AG09309 (cell line): Measurements from ENCODE around the gene HYDIN.

Experiments
- DNase-seq: peaks from one replicate; pipeline ENCODE4 v3.0.0-alpha.2; 2010; ENCODE audit warnings: low read depth
- H3K4me3 ChIP-seq: 2 replicates; pipeline ENCODE4 v1.5.1; 2011; ENCODE audit warnings: mild to moderate bottlenecking, low read depth, low read length, moderate library complexity; ENCODE audit not compliant: control insufficient read depth
- TF ChIP-seq, protein P1 (sequence below): IDR thresholded peaks from 2 replicates; pipeline ENCODE4 v1.5.1; 2011; ENCODE audit warnings: mild to moderate bottlenecking, low read depth, low read length, inconsistent platforms; ENCODE audit not compliant: insufficient read depth, control insufficient read depth; ENCODE audit errors: missing control alignments

Gene HYDIN

GRCh38 chr16:70800781-70801480 lies 429.6 kb downstream of the HYDIN start, which contains the start of gene VAC14:
VAC14 (minus strand) TSS chr16:70801158; CDS start chr16:70800900, 258 bp downstream.
- no peak for DNase-seq
- TF ChIP-seq, protein P1, sequence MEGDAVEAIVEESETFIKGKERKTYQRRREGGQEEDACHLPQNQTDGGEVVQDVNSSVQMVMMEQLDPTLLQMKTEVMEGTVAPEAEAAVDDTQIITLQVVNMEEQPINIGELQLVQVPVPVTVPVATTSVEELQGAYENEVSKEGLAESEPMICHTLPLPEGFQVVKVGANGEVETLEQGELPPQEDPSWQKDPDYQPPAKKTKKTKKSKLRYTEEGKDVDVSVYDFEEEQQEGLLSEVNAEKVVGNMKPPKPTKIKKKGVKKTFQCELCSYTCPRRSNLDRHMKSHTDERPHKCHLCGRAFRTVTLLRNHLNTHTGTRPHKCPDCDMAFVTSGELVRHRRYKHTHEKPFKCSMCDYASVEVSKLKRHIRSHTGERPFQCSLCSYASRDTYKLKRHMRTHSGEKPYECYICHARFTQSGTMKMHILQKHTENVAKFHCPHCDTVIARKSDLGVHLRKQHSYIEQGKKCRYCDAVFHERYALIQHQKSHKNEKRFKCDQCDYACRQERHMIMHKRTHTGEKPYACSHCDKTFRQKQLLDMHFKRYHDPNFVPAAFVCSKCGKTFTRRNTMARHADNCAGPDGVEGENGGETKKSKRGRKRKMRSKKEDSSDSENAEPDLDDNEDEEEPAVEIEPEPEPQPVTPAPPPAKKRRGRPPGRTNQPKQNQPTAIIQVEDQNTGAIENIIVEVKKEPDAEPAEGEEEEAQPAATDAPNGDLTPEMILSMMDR, result no peak
- peak within 1 kb of the TSS; percentile 96 for H3K4me3 ChIP-seq

GRCh38 chr16:70800311-70800710 lies 430.2 kb downstream of the HYDIN start:
- DNase-seq, result no peak
- TF ChIP-seq, protein P1, result no peak
- peak overlapping the region; percentile 96 for H3K4me3 ChIP-seq

DNA sequence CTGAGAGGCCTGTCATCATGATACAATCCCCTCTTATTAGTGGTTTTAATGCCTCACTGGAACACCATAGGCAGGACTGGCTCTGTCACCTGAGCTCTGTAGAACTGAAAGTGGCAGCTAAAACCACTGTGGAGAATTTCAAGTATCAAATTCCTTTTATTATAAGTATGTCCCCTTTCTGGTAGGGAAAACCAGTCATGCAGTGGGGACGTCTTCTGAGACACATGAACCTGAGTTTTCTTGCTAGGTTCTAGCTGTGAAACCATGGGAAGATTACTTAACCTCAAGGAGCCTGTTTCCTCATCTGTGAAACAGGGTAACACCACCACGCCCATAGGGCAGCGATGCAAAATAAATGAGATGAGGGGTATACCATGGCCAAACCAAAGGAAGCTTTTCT lies 434.2 kb downstream of the HYDIN start:
- TF ChIP-seq, protein P1, result no peak
- H3K4me3 ChIP-seq, result no peak overlapping the region
- no peak for DNase-seq

- DNase-seq, result no peak
- H3K4me3 ChIP-seq, result no peak overlapping the region
- TF ChIP-seq, protein P1, result no peak
These were observed 435.1 kb downstream of the HYDIN start for GRCh38 chr16:70795296-70795912.

DNA sequence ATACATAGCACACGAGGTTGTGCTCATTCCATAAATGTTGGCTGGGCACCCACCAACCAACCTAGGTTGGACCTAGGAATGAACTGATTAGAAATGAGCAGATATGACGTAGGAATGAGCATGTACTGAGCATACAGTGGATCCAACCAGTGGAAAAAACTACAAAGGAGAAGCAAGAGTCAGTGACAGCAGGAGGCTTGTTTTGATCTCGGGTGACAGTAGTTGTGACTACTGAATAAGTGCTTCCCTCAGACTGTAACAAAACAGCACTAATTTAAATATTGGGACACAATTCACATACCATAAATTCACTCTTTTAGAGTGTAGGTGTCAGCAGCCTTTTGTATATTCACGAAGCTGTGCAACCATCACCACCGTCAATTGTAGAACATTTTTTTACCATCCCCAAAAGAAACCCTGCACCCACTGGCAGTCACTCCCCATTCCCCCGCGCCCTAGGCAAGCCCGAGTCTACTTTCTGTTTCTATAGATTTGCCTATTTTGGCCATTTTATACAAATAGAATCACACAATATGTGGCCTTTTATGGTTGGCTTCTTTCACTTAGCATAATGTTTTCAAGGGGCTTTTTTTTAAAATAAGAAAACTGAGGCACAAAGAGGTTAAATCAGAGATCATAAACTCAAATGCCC lies 436.5 kb downstream of the HYDIN start:
- H3K4me3 ChIP-seq, result no peak overlapping the region
- TF ChIP-seq, protein P1, result no peak

GRCh38 chr16:70790815-70791214 lies 439.7 kb downstream of the HYDIN start:
- DNase-seq, result no peak
- H3K4me3 ChIP-seq, result no peak overlapping the region
- TF ChIP-seq, protein P1, result no peak

More for the DNA sequence above, 436.5 kb downstream of the HYDIN start:
- DNase-seq, result no peak
